Thyroid gland (tissue), 4 donors: Measurements from ENCODE around the gene PTAFR. TPM values are rescaled to one million over a fixed set of nuclear protein-coding genes. Genes with fewer than 3 reads are reported as not detected.

Source experiments
- DNase-seq, 2 donors: peaks; one replicate each; pipeline ENCODE4 v3.0.0-alpha.2; 2019
- H3K27ac ChIP-seq, 3 donors: fragments of 200-600 bp; sonication (generic); 1 replicate in 2 of 3; 2 replicates in 1 of 3; pipeline ENCODE4 v1.5.1; 2016 to 2019; ENCODE audit warnings: mild to moderate bottlenecking in 1 of 3, moderate library complexity in 1 of 3
- H3K27me3 ChIP-seq: fragments of 200-600 bp; sonication (generic); one replicate; pipeline ENCODE4 v1.5.1; 2019
- H3K36me3 ChIP-seq, 2 donors: fragments of 200-600 bp; sonication (generic); one replicate each; pipeline ENCODE4 v1.5.1; 2016 to 2019
- H3K4me1 ChIP-seq, 2 donors: fragments of 200-600 bp; sonication (generic); one replicate each; pipeline ENCODE4 v1.5.1; 2017 to 2019
- H3K4me3 ChIP-seq, 3 donors: fragments of 200-600 bp; sonication (generic); replicated peaks in 1 of 3; 1 replicate in 2 of 3; 2 replicates in 1 of 3; pipeline ENCODE4 v1.5.1; 2016; ENCODE audit warnings: mild to moderate bottlenecking in 1 of 3
- H3K9me3 ChIP-seq: fragments of 200-600 bp; sonication (generic); one replicate; pipeline ENCODE4 v1.5.1; 2017
- POLR2A ChIP-seq, 2 donors: fragments of 450-650 bp; IDR thresholded peaks; one replicate each; pipeline ENCODE4 v1.6.1; 2017; ENCODE audit warnings: antibody characterized with exemption in 2 of 2, mild to moderate bottlenecking in 2 of 2, moderate library complexity in 1 of 2
- WGBS, 2 donors: methylation state at CpG; one replicate each; pipeline ENCODE4 v1.1.5; 2017; 5-methylcytosine and 5-hydroxymethylcytosine counted together
- intact Hi-C: fragments of 100-400 bp; cut with DNase I; formaldehyde crosslinking; loops from one replicate; pipeline ENCODE4 v1.15.1; 2023
- total RNA-seq, 4 donors: library from RNA; depleted of rRNA; stranded (reverse); fragments of >200 nt; gene quantifications; one replicate each; pipeline ENCODE4 v1.2.3, GENCODE V29; 2016
- TF ChIP-seq, protein P1 (sequence below), 6 experiments: fragments of 200-600 bp in 3 of 6; fragments of 450-650 bp in 3 of 6; sonication (generic) in 3 of 6; IDR thresholded peaks; one replicate each; pipeline ENCODE4 v1.5.1; 2016 to 2019; ENCODE audit warnings: antibody characterized with exemption in 6 of 6, mild to moderate bottlenecking in 2 of 6, inconsistent platforms in 1 of 6, moderate library complexity in 1 of 6

Gene PTAFR
- total RNA-seq, 4 donors from 2014 or later: 1.4 to 2.0 (median 1.6) TPM

DNA sequence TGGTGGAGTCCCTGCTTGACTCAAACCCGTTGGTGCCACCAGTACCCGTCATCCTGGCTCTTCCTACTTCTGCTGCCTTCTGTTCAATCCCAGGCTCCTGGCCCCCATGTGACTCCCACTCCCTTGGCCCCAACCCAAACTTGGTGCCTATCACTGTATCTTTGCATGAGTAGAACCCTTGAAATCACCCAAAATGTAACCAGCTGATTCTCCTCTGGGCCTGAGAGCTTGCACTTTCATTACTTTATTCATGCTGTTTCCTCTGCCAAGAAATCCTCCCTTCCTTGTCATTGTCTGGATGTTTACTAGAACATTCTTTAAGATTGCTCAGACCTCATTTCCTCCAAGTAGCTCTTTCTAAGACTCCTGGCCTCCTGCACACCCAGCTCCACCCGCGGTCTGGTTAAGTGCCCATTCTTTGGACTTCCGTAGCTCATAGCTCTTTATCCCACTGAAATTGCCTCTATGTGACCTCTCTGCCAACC, 15.7 kb downstream of the PTAFR start:
- WGBS, 2 donors: 78 to 83% methylated on average over 5 of the region's 5 CpGs
- DNase-seq: no peak
- intact Hi-C loops: no loop called here

DNA sequence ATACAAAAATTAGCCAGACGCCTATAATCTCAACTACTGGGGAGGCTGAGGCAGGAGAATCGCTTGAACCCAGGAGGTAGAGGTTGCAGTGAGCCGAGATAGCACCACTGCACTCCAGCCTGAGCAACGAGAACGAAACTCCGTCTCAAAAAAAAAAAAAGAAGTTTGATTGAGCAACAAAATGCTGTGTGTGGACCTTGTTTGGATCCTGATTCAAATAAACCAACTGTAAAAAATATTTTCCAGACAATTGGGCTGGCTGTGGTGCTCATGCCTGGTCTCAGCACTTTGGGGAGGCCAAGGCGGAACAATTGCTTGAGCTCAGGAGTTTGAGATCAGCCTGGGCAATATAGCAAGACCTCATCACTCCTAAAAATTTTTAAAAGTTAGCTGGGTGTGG, 16.8 kb downstream of the PTAFR start:
- Histone ChIP-seq H3K4me1 (peaks cover 8 to 12% of the 10 kb centered on the region in 2 donors), H3K4me3 (no peak overlapping the region), H3K36me3 (no peaks in the 10 kb centered on the region), H3K27me3 (no peaks in the 10 kb centered on the region), H3K9me3 (no peaks in the 10 kb centered on the region), H3K27ac (no peak overlapping the region)
- DNase-seq: no peak
- 94% methylated on average over 7 of the region's 7 CpGs for WGBS, 2 donors
- intact Hi-C loops: no loop called here
- TF ChIP-seq, protein P1, sequence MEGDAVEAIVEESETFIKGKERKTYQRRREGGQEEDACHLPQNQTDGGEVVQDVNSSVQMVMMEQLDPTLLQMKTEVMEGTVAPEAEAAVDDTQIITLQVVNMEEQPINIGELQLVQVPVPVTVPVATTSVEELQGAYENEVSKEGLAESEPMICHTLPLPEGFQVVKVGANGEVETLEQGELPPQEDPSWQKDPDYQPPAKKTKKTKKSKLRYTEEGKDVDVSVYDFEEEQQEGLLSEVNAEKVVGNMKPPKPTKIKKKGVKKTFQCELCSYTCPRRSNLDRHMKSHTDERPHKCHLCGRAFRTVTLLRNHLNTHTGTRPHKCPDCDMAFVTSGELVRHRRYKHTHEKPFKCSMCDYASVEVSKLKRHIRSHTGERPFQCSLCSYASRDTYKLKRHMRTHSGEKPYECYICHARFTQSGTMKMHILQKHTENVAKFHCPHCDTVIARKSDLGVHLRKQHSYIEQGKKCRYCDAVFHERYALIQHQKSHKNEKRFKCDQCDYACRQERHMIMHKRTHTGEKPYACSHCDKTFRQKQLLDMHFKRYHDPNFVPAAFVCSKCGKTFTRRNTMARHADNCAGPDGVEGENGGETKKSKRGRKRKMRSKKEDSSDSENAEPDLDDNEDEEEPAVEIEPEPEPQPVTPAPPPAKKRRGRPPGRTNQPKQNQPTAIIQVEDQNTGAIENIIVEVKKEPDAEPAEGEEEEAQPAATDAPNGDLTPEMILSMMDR (IDR thresholded peaks at IDR 0.05): no peak
- TF ChIP-seq POLR2A (IDR thresholded peaks at IDR 0.05): no peak

More for the DNA sequence above, 15.7 kb downstream of the PTAFR start:
- peaks cover 8 to 12% of the 10 kb centered on the region in 2 donors for H3K4me1 ChIP-seq
- no peak for TF ChIP-seq POLR2A (IDR thresholded peaks at IDR 0.05)
- TF ChIP-seq, protein P1 (IDR thresholded peaks at IDR 0.05): no peak
- H3K27me3 ChIP-seq: no peaks in the 10 kb centered on the region
- H3K27ac ChIP-seq: no peak overlapping the region
- H3K4me3 ChIP-seq: no peak overlapping the region
- H3K36me3 ChIP-seq: no peaks in the 10 kb centered on the region
- no peaks in the 10 kb centered on the region for H3K9me3 ChIP-seq

DNA sequence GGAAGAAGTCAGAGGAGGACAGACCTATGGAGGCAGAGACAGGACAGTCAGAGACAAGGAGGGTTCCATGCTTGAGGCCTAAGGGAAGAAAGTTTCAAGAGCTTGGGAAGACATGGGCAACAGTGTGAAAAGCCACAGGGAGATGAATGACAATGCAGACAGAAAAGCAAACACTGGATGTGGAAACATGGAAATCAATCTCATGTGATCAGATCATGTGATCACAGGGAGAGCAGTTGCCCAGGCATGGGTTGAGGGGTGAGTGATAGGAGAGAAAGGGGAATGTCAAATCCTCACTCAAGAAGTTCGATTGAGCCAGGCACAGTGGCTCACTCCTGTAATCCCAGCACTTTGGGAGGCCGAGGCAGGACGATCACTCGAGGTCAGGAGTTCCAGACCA, 17.2 kb downstream of the PTAFR start:
- intact Hi-C loops: no loop called here
- peaks cover 8 to 12% of the 10 kb centered on the region in 2 donors for H3K4me1 ChIP-seq
- no peak overlapping the region for H3K4me3 ChIP-seq
- no peak for DNase-seq
- WGBS, 2 donors: 96 to 98% methylated on average over 4 of the region's 4 CpGs
- TF ChIP-seq, protein P1 (IDR thresholded peaks at IDR 0.05): no peak
- H3K27ac ChIP-seq: no peak overlapping the region
- no peaks in the 10 kb centered on the region for H3K36me3 ChIP-seq
- H3K27me3 ChIP-seq: no peaks in the 10 kb centered on the region
- no peaks in the 10 kb centered on the region for H3K9me3 ChIP-seq

DNA sequence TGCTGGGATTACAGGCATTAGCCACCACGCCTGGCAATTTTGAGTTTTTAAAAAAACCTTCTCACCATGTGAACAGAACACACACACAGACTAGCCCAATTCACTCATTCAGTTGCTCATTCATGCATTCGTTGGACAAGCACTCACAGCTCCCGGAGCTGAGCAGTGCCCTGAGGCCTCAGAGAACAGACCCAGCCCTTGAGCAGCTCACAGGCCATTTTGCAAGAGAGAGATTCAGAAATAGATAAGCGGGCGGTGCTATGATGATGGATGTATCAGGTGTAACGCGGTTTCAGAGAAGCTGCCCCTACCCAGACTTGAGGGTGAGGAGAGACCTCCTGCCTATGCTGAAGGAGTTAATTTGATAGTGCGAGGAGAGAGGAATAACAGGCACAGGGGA, 18.6 kb downstream of the PTAFR start:
- Histone ChIP-seq H3K9me3 (no peaks in the 10 kb centered on the region), H3K27ac (no peak overlapping the region), H3K27me3 (no peaks in the 10 kb centered on the region), H3K36me3 (no peaks in the 10 kb centered on the region), H3K4me3 (no peak overlapping the region), H3K4me1 (peaks cover 0 to 8% of the 10 kb centered on the region in 2 donors)
- TF ChIP-seq, protein P1 (IDR thresholded peaks at IDR 0.05): no peak
- TF ChIP-seq POLR2A (IDR thresholded peaks at IDR 0.05): no peak
- DNase-seq: no peak
- intact Hi-C loops: no loop called here
- WGBS, 2 donors: 79 to 87% methylated on average over 8 of the region's 8 CpGs

DNA sequence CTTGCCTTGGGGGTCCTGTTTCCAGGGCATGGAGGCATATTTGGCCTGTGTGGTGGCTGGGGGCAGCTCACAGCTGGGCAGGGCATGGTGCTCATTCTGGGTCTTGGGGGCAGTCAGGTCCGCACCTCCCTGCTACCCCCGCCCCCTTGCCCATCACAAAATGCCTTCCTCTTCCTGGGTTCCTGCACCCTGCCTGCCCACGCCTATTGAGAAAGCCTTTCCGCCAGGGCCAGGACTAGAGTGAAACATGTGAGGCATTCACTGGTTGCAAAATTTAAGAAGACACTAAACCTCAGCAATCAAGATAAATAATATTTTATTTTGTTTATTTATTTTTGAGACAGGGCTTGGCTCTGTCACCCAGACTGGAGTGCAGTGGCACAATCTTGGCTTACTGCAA, 19.7 kb downstream of the PTAFR start:
- WGBS, 2 donors: 90 to 96% methylated on average over 4 of the region's 4 CpGs
- Histone ChIP-seq H3K27me3 (no peaks in the 10 kb centered on the region), H3K4me3 (no peak overlapping the region), H3K36me3 (no peaks in the 10 kb centered on the region), H3K27ac (no peak overlapping the region), H3K9me3 (no peaks in the 10 kb centered on the region), H3K4me1 (peaks cover 0 to 10% of the 10 kb centered on the region in 2 donors)
- TF ChIP-seq, protein P1 (IDR thresholded peaks at IDR 0.05): no peak
- TF ChIP-seq POLR2A (IDR thresholded peaks at IDR 0.05): no peak
- intact Hi-C loops: no loop called here
- DNase-seq: no peak
